IPS-20b (cell line): ENCODE data around the gene PIN1.
"Not testable (repeated sequence)": the region's sequence is repeated elsewhere in the genome, so short reads cannot be mapped to it uniquely, and the experiment has no call there.

ENCODE experiments used
- H3K27ac ChIP-seq: one replicate; pipeline ENCODE4 v1.5.1; 2013; ENCODE audit warnings: low read length
- H3K27me3 ChIP-seq: 2 replicates; pipeline ENCODE4 v1.6.1; 2013; ENCODE audit warnings: mild to moderate bottlenecking, low read length, inconsistent platforms; ENCODE audit not compliant: insufficient read depth
- H3K36me3 ChIP-seq: 2 replicates; pipeline ENCODE4 v1.6.1; 2013; ENCODE audit warnings: low read depth, mild to moderate bottlenecking, inconsistent platforms, low read length, moderate library complexity; ENCODE audit not compliant: insufficient read depth
- H3K4me1 ChIP-seq: 2 replicates; pipeline ENCODE4 v1.6.1; 2013; ENCODE audit warnings: mild to moderate bottlenecking, control low read depth, inconsistent platforms, low read length, moderate library complexity; ENCODE audit not compliant: insufficient read depth
- H3K4me3 ChIP-seq: 2 replicates; pipeline ENCODE4 v1.5.1; 2013; ENCODE audit warnings: mild to moderate bottlenecking, low read length, inconsistent platforms
- H3K9ac ChIP-seq: 2 replicates; pipeline ENCODE4 v1.6.1; 2013; ENCODE audit warnings: low read depth, mild to moderate bottlenecking, inconsistent platforms, low read length, moderate library complexity
- H3K9me3 ChIP-seq: 2 replicates; pipeline ENCODE4 v1.6.1; 2013; ENCODE audit warnings: mild to moderate bottlenecking, low read depth, low read length, inconsistent platforms; ENCODE audit not compliant: insufficient read depth

PIN1 gene

GRCh38 chr19:9843626-9844273 lies 8.6 kb downstream of the PIN1 start:
- peaks cover 74% of the 10 kb centered on the region for H3K36me3 ChIP-seq

GRCh38 chr19:9847087-9847671 lies 12.1 kb downstream of the PIN1 start:
- Histone ChIP-seq H3K27me3 (no peaks in the 10 kb centered on the region), H3K4me3 (no peak overlapping the region), H3K36me3 (peaks cover 46% of the 10 kb centered on the region), H3K27ac (no peak overlapping the region), H3K9me3 (no peaks in the 10 kb centered on the region), H3K4me1 (0 out of 2 replicates have a peak, but pooled peaks cover 3% of the 10 kb centered on the region), H3K9ac (no peak overlapping the region)

More at GRCh38 chr19:9843626-9844273, 8.6 kb downstream of the PIN1 start:
- H3K4me1 ChIP-seq, H3K9ac ChIP-seq, H3K27ac ChIP-seq, H3K27me3 ChIP-seq, H3K9me3 ChIP-seq, H3K4me3 ChIP-seq: not testable (repeated sequence)

DNA sequence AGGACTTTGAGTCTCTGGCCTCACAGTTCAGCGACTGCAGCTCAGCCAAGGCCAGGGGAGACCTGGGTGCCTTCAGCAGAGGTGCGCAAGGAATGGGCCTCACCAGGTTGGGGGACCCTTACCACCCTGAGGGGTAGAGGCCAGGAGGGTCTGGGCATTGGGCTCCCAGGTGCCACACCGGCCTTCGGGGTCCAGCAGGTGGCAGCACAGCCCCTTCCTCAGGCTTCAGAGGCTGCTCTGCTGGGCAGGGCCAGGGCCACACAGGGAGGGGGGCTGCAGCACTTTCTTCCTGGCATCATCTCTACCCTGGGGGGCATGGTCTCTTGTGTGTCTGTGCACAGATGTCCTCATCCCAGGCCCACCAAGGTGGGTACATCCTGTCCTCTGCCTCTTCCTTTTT lies 12.9 kb downstream of the PIN1 start:
- H3K9ac ChIP-seq, result no peak overlapping the region
- H3K4me3 ChIP-seq, result no peak overlapping the region
- no peak overlapping the region for H3K27ac ChIP-seq
- no peaks in the 10 kb centered on the region for H3K9me3 ChIP-seq
- no peaks in the 10 kb centered on the region for H3K27me3 ChIP-seq
- H3K36me3 ChIP-seq, result peaks cover 41% of the 10 kb centered on the region
- H3K4me1 ChIP-seq, result 0 out of 2 replicates have a peak, but pooled peaks cover 3% of the 10 kb centered on the region

DNA sequence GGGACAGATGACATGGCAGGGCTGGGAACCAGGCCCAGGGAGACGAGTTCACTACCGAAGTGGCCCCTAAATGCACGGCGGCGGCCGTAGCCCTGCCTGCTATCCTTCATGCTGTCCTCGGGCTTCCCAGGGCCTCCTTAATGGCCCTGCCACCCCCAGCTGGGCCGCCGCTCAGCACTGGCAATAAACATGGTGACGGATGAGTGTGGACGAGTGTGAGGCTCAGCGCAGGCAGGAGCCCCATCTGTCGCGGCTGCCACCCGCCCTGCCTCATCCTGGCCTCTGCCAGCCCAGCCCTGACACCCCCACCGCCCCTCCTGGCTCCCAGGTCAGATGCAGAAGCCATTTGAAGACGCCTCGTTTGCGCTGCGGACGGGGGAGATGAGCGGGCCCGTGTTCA lies 13.6 kb downstream of the PIN1 start:
- no peaks in the 10 kb centered on the region for H3K27me3 ChIP-seq
- no peaks in the 10 kb centered on the region for H3K9me3 ChIP-seq
- no peak overlapping the region for H3K27ac ChIP-seq
- H3K9ac ChIP-seq, result no peak overlapping the region
- no peak overlapping the region for H3K4me3 ChIP-seq
- H3K36me3 ChIP-seq, result peaks cover 35% of the 10 kb centered on the region
- 0 out of 2 replicates have a peak, but pooled peaks cover 3% of the 10 kb centered on the region for H3K4me1 ChIP-seq

GRCh38 chr19:9849791-9850190 lies 14.7 kb downstream of the PIN1 start:
- no peaks in the 10 kb centered on the region for H3K9me3 ChIP-seq
- 0 out of 2 replicates have a peak, but pooled peaks cover 3% of the 10 kb centered on the region for H3K4me1 ChIP-seq
- H3K27me3 ChIP-seq, result no peaks in the 10 kb centered on the region
- no peak overlapping the region; the same call in 1 of the 2 replicates for H3K9ac ChIP-seq
- H3K27ac ChIP-seq, result no peak overlapping the region
- peaks cover 29% of the 10 kb centered on the region for H3K36me3 ChIP-seq
- no peak overlapping the region for H3K4me3 ChIP-seq

DNA sequence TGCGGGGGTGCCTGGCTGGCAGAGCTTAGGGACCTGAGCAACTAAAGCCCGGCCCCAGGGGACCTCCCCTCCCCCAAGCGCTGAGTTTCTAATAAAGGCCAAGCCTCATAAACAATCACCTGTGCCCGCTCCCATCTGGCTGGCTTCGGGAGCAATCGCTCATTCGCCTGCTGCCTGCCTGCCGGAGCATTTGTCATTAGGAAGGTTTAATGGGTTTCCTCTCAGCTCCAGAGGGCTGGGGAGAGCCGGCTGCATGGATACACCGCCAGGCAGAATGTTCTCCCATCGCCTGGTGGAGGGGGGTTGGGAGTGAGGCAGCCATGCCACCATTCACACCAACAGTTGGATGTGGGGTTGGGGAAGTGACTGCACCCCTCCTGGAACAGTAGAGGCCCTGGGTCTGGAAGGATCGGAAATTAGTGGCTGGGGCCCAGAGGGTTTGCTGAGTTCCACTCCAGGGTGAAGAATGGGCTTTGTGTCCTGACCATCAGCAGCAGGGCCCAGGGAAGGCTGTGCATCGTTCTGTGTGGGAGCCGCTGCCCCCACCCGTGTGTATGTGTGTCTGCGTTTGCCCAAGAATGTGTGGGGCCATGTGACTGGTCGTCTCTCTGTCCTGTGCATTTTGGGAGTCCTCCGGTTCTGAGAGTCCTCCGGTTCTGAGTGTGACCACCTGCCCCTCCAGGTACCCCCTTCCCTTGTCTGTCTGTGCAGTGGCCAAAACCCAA lies 15.3 kb downstream of the PIN1 start:
- no peak overlapping the region for H3K27ac ChIP-seq
- 0 out of 2 replicates have a peak, but pooled peaks cover 3% of the 10 kb centered on the region for H3K4me1 ChIP-seq
- no peaks in the 10 kb centered on the region for H3K9me3 ChIP-seq
- no peak overlapping the region for H3K4me3 ChIP-seq
- H3K9ac ChIP-seq, result no peak overlapping the region; the same call in 1 of the 2 replicates
- no peaks in the 10 kb centered on the region for H3K27me3 ChIP-seq
- H3K36me3 ChIP-seq, result peaks cover 27% of the 10 kb centered on the region

DNA sequence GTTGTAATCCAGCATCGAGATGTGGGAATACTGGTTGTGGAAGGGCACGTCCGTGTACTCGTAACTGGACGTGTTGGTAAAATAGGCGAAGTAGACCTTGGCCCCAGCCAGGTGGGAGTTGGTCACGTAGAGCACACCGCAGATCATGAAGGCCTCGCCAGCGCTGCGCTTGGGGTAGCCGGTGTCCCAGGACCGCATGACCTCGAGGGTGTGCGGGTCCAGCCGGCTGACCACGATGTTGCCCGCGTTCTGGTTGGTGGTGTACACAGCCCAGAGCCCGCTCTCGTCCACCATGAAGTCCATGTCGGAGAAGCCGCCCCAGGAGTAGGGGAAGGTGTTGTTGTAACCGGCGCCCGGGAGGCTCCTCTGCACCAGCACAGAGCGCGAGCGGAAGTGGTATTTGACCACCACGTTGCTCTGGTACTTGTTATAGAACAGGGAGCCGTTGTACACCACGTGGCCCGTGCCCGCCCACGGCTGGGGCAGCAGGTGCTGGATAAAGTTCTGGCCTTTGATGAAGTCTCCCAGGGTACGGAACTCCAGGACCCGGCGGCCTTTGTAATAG lies 19.2 kb downstream of the PIN1 start:
- peaks cover 30% of the 10 kb centered on the region for H3K36me3 ChIP-seq
- H3K9me3 ChIP-seq, result no peaks in the 10 kb centered on the region
- H3K4me1 ChIP-seq, result 0 out of 2 replicates have a peak, but pooled peaks cover 3% of the 10 kb centered on the region
- no peak overlapping the region for H3K9ac ChIP-seq
- H3K27ac ChIP-seq, result no peak overlapping the region
- no peaks in the 10 kb centered on the region for H3K27me3 ChIP-seq
- no peak overlapping the region for H3K4me3 ChIP-seq

DNA sequence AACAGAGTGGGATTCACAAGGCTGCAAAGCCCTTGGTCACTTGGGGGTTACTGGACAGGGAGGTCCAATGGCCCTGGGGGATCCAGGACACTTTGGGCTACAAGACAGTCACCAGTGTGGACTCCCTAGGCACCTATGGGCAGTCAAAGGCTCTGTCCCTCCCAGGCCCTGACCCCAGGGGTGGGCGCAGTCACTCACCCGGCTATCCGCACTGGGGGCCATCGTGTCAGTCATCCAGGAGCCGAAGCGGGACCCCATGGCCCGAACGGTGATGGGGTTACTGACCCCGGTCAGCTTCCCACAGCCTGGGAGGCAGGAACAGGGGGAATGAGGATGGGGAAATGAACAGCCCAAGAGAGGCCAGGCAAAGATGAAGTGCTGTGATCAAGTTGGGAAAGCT lies 21.5 kb downstream of the PIN1 start:
- no peaks in the 10 kb centered on the region for H3K27me3 ChIP-seq
- no peaks in the 10 kb centered on the region for H3K9me3 ChIP-seq
- no peak overlapping the region for H3K27ac ChIP-seq
- no peak overlapping the region for H3K9ac ChIP-seq
- H3K4me3 ChIP-seq, result no peak overlapping the region
- peaks cover 30% of the 10 kb centered on the region for H3K36me3 ChIP-seq
- no peaks in the 10 kb centered on the region for H3K4me1 ChIP-seq

DNA sequence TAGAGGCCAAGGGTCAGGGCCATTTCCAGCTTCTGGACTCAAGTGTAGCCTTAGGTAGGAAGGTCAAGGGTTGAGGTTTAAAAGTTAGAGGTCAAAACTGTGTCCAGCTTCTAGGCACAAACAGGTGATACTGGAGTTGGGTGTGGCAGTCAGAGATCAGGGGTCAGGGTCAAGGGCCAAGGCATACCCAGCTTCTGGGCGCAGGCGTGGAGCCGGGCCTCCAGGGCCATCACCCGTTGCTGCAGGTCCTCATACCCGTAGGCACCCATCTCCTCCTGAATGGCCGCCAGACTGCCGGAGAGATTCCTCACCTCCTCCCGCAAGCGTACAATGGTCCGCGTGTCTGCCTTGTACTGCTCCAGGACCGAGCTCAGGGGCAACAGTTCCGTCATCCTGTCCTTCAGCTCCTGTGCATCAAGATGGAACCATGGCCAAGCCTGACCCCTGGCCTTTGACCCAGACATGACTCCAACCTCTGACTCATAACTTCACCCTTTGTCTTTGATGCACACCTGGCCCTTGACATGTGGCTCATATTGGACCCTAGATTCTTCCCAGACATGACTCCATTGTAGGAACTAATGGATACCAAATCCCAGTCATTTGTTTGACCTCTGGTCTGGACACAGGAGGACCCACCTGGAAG lies 22.1 kb downstream of the PIN1 start:
- Histone ChIP-seq H3K36me3 (peaks cover 30% of the 10 kb centered on the region), H3K9ac (no peak overlapping the region), H3K27ac (no peak overlapping the region), H3K9me3 (no peaks in the 10 kb centered on the region), H3K27me3 (no peaks in the 10 kb centered on the region), H3K4me1 (no peaks in the 10 kb centered on the region), H3K4me3 (no peak overlapping the region)

- Histone ChIP-seq H3K27ac (no peak overlapping the region), H3K9me3 (no peaks in the 10 kb centered on the region), H3K27me3 (no peaks in the 10 kb centered on the region), H3K4me3 (no peak overlapping the region), H3K4me1 (no peaks in the 10 kb centered on the region), H3K9ac (no peak overlapping the region), H3K36me3 (peaks cover 25% of the 10 kb centered on the region)
Measured at GRCh38 chr19:9857920-9858746, 23.0 kb downstream of the PIN1 start.

GRCh38 chr19:9858766-9859165 lies 23.6 kb downstream of the PIN1 start:
- Histone ChIP-seq H3K27ac (no peak overlapping the region), H3K9me3 (no peaks in the 10 kb centered on the region), H3K4me1 (no peaks in the 10 kb centered on the region), H3K4me3 (no peak overlapping the region), H3K36me3 (peaks cover 25% of the 10 kb centered on the region), H3K9ac (no peak overlapping the region), H3K27me3 (no peaks in the 10 kb centered on the region)
